SK-N-SH treated with all-trans-retinoic acid at 6 μM for 48 hours (cell line): ENCODE data around the gene DEFB118.

Source experiments
- ATAC-seq: fragments of 200-7000 bp; cut with Tn5 transposase; 3 replicates; pipeline ENCODE4 v1.9.1; 2020; ENCODE audit warnings: mild to moderate bottlenecking, moderate library complexity
- BACH2 ChIP-seq: fragments of 250-450 bp; sonication (Bioruptor Pico); IDR thresholded peaks from 2 replicates; pipeline ENCODE4 v1.9.0; 2021; ENCODE audit warnings: mild to moderate bottlenecking, borderline replicate concordance
- ESRRG ChIP-seq: fragments of 250-450 bp; sonication (Bioruptor Pico); IDR thresholded peaks from 2 replicates; pipeline ENCODE4 v1.6.1; 2021; ENCODE audit warnings: mild to moderate bottlenecking
- GLIS3 ChIP-seq: fragments of 250-450 bp; sonication (Bioruptor Pico); IDR thresholded peaks from 2 replicates; pipeline ENCODE4 v1.5.0; 2020; ENCODE audit warnings: mild to moderate bottlenecking, moderate library complexity
- OSR1 ChIP-seq: fragments of 250-450 bp; sonication (Bioruptor Pico); IDR thresholded peaks from 2 replicates; pipeline ENCODE4 v1.8.0; 2022; ENCODE audit warnings: moderate library complexity, mild to moderate bottlenecking, inconsistent platforms
- PPARA ChIP-seq: fragments of 250-450 bp; sonication (Bioruptor Pico); IDR thresholded peaks from 2 replicates; pipeline ENCODE4 v1.5.0; 2020; ENCODE audit warnings: mild to moderate bottlenecking, borderline replicate concordance
- RARB ChIP-seq: fragments of 250-450 bp; sonication (Bioruptor Pico); IDR thresholded peaks from 2 replicates; pipeline ENCODE4 v1.8.0; 2021; ENCODE audit warnings: mild to moderate bottlenecking, moderate library complexity
- SNAI2 ChIP-seq: fragments of 250-450 bp; sonication (Bioruptor Pico); IDR thresholded peaks from 2 replicates; pipeline ENCODE4 v1.5.0; 2020; ENCODE audit warnings: mild to moderate bottlenecking, moderate library complexity
- ZFP3 ChIP-seq: fragments of 250-450 bp; sonication (Bioruptor Pico); IDR thresholded peaks from 2 replicates; pipeline ENCODE4 v1.5.0; 2020; ENCODE audit warnings: mild to moderate bottlenecking, moderate library complexity
- ZFP30 ChIP-seq: fragments of 450-650 bp; formaldehyde crosslinking; IDR thresholded peaks from 2 replicates; pipeline ENCODE4 v1.5.0; 2022; ENCODE audit warnings: mild to moderate bottlenecking, moderate library complexity
- ZNF565 ChIP-seq: fragments of 450-650 bp; formaldehyde crosslinking; conservative IDR thresholded peaks from 2 replicates; pipeline ENCODE4 v1.5.0; 2020; ENCODE audit warnings: low read depth, mild to moderate bottlenecking, moderate library complexity
- ZNF70 ChIP-seq: fragments of 450-650 bp; formaldehyde crosslinking; IDR thresholded peaks from 2 replicates; pipeline ENCODE4 v1.5.0; 2020; ENCODE audit warnings: mild to moderate bottlenecking, moderate library complexity
- ZNF8 ChIP-seq: fragments of 450-650 bp; formaldehyde crosslinking; IDR thresholded peaks from 2 replicates; pipeline ENCODE4 v1.5.0; 2020; ENCODE audit warnings: mild to moderate bottlenecking, moderate library complexity
- TF ChIP-seq, protein P1 (sequence below): fragments of 250-450 bp; sonication (Bioruptor Pico); IDR thresholded peaks from 2 replicates; pipeline ENCODE4 v1.5.1; 2020; ENCODE audit warnings: low read depth, mild to moderate bottlenecking, moderate library complexity
- TF ChIP-seq, protein P2 (sequence below): fragments of 250-450 bp; sonication (Bioruptor Pico); IDR thresholded peaks from 2 replicates; pipeline ENCODE4 v1.8.0; 2021; ENCODE audit warnings: low read depth, mild to moderate bottlenecking, moderate library complexity, borderline replicate concordance
- TF ChIP-seq, protein P3 (sequence below): fragments of 250-450 bp; sonication (Bioruptor Pico); IDR thresholded peaks from 2 replicates; pipeline ENCODE4 v1.8.0; 2020; ENCODE audit warnings: mild to moderate bottlenecking, moderate library complexity, borderline replicate concordance
- TF ChIP-seq, protein P4 (sequence below): fragments of 250-450 bp; sonication (Bioruptor Pico); IDR thresholded peaks from 2 replicates; pipeline ENCODE4 v1.5.0; 2020; ENCODE audit warnings: mild to moderate bottlenecking, moderate library complexity
- TF ChIP-seq, protein P5 (sequence below): fragments of 250-450 bp; sonication (Bioruptor Pico); IDR thresholded peaks from 2 replicates; pipeline ENCODE4 v1.5.1; 2021; ENCODE audit warnings: mild to moderate bottlenecking, moderate library complexity

DEFB118 gene

DNA sequence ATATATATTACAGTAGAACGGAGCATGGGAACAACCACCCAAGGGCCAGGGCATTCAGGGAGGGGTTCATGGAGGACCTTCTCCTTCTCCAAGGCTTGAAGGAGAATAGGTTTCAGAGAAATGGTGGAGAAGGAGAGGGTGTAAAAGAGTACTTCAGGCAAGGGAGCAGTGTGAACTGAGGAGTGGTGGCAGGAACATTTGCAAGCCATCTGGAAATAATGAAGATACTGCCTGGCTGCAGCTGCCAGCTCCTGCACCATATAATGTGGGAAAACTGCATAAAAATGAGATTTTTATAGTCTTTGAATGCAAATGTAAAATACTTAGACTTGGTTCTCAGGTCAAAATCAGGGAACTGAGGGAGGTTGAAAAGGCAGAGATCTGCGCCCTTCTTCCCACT lies 47.3 kb downstream of the DEFB118 start:
- TF ChIP-seq ZNF565 (no peak), ZNF70 (no peak), PPARA (CRISPR knock-in tag) (no peak), ZNF8 (CRISPR knock-in tag) (no peak)
- TF ChIP-seq, protein P1, sequence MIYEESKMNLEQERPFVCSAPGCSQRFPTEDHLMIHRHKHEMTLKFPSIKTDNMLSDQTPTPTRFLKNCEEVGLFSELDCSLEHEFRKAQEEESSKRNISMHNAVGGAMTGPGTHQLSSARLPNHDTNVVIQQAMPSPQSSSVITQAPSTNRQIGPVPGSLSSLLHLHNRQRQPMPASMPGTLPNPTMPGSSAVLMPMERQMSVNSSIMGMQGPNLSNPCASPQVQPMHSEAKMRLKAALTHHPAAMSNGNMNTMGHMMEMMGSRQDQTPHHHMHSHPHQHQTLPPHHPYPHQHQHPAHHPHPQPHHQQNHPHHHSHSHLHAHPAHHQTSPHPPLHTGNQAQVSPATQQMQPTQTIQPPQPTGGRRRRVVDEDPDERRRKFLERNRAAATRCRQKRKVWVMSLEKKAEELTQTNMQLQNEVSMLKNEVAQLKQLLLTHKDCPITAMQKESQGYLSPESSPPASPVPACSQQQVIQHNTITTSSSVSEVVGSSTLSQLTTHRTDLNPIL (CRISPR knock-in tag) = no peak
- TF ChIP-seq, protein P2, sequence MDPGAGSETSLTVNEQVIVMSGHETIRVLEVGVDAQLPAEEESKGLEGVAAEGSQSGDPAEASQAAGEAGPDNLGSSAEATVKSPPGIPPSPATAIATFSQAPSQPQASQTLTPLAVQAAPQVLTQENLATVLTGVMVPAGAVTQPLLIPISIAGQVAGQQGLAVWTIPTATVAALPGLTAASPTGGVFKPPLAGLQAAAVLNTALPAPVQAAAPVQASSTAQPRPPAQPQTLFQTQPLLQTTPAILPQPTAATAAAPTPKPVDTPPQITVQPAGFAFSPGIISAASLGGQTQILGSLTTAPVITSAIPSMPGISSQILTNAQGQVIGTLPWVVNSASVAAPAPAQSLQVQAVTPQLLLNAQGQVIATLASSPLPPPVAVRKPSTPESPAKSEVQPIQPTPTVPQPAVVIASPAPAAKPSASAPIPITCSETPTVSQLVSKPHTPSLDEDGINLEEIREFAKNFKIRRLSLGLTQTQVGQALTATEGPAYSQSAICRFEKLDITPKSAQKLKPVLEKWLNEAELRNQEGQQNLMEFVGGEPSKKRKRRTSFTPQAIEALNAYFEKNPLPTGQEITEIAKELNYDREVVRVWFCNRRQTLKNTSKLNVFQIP (CRISPR knock-in tag) = no peak
- no peak for ATAC-seq

DNA sequence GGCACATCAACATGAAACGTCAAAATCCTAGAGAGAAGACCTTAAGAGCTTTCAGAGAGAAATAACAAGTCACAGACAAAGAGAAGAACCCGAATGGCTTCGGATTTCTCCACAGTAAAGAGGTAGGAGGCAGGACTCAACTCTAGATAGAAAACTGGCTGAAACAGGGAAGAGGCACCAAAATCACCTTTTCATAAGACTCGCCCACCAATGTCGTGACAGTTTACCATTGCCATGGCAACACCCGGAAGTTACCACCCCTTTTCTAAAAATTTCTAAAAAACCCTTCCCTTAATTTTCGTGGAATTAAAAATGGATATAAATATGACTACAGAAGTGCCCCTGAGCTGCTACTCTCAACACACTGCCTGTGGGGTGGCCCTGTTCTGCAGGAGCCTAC lies 49.9 kb downstream of the DEFB118 start:
- no peak for TF ChIP-seq ZNF70
- no peak for TF ChIP-seq SNAI2 (CRISPR knock-in tag)
- TF ChIP-seq, protein P3, sequence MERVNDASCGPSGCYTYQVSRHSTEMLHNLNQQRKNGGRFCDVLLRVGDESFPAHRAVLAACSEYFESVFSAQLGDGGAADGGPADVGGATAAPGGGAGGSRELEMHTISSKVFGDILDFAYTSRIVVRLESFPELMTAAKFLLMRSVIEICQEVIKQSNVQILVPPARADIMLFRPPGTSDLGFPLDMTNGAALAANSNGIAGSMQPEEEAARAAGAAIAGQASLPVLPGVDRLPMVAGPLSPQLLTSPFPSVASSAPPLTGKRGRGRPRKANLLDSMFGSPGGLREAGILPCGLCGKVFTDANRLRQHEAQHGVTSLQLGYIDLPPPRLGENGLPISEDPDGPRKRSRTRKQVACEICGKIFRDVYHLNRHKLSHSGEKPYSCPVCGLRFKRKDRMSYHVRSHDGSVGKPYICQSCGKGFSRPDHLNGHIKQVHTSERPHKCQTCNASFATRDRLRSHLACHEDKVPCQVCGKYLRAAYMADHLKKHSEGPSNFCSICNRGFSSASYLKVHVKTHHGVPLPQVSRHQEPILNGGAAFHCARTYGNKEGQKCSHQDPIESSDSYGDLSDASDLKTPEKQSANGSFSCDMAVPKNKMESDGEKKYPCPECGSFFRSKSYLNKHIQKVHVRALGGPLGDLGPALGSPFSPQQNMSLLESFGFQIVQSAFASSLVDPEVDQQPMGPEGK = no peak
- TF ChIP-seq BACH2 (CRISPR knock-in tag) = no peak
- TF ChIP-seq, protein P2 (CRISPR knock-in tag) = no peak
- no peak for TF ChIP-seq ZFP30 (CRISPR knock-in tag)
- no peak for TF ChIP-seq RARB (CRISPR knock-in tag)
- TF ChIP-seq ZFP3 (CRISPR knock-in tag) = no peak
- no peak for TF ChIP-seq PPARA (CRISPR knock-in tag)
- TF ChIP-seq ZNF565 = no peak
- TF ChIP-seq OSR1 (CRISPR knock-in tag) = no peak
- TF ChIP-seq, protein P4, sequence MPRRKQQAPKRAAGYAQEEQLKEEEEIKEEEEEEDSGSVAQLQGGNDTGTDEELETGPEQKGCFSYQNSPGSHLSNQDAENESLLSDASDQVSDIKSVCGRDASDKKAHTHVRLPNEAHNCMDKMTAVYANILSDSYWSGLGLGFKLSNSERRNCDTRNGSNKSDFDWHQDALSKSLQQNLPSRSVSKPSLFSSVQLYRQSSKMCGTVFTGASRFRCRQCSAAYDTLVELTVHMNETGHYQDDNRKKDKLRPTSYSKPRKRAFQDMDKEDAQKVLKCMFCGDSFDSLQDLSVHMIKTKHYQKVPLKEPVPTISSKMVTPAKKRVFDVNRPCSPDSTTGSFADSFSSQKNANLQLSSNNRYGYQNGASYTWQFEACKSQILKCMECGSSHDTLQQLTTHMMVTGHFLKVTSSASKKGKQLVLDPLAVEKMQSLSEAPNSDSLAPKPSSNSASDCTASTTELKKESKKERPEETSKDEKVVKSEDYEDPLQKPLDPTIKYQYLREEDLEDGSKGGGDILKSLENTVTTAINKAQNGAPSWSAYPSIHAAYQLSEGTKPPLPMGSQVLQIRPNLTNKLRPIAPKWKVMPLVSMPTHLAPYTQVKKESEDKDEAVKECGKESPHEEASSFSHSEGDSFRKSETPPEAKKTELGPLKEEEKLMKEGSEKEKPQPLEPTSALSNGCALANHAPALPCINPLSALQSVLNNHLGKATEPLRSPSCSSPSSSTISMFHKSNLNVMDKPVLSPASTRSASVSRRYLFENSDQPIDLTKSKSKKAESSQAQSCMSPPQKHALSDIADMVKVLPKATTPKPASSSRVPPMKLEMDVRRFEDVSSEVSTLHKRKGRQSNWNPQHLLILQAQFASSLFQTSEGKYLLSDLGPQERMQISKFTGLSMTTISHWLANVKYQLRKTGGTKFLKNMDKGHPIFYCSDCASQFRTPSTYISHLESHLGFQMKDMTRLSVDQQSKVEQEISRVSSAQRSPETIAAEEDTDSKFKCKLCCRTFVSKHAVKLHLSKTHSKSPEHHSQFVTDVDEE = no peak
- TF ChIP-seq ESRRG (CRISPR knock-in tag) = no peak
- TF ChIP-seq GLIS3 (CRISPR knock-in tag) = no peak
- TF ChIP-seq, protein P5, sequence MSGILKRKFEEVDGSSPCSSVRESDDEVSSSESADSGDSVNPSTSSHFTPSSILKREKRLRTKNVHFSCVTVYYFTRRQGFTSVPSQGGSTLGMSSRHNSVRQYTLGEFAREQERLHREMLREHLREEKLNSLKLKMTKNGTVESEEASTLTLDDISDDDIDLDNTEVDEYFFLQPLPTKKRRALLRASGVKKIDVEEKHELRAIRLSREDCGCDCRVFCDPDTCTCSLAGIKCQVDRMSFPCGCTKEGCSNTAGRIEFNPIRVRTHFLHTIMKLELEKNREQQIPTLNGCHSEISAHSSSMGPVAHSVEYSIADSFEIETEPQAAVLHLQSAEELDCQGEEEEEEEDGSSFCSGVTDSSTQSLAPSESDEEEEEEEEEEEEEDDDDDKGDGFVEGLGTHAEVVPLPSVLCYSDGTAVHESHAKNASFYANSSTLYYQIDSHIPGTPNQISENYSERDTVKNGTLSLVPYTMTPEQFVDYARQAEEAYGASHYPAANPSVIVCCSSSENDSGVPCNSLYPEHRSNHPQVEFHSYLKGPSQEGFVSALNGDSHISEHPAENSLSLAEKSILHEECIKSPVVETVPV (CRISPR knock-in tag) = no peak
- TF ChIP-seq ZNF8 (CRISPR knock-in tag) = no peak
- TF ChIP-seq, protein P1 (CRISPR knock-in tag) = no peak
- no peak for ATAC-seq
